Stimulated activated CD4-positive, alpha-beta T cell treated with anti-CD3 and anti-CD28 coated beads, TNF-alpha, amount 100 ng/mL, for 24 hours (primary cell): ENCODE measurements around the gene PITPNM1.
"Not testable (repeated sequence)": the region's sequence is repeated elsewhere in the genome, so short reads cannot be mapped to it uniquely, and the experiment has no call there.

Experiments used
- DNase-seq, 3 experiments: peaks; one replicate each; pipeline ENCODE4 v3.0.0-alpha.2; 2020; ENCODE audit warnings: low read depth in 3 of 3

The PITPNM1 gene

GRCh38 chr11:67466367-67466766, 38.8 kb downstream of the PITPNM1 start:
- DNase-seq: no peak

- DNase-seq: not testable (repeated sequence)
These were observed 39.6 kb downstream of the PITPNM1 start for GRCh38 chr11:67465530-67465929.

GRCh38 chr11:67465189-67465510, 40.0 kb downstream of the PITPNM1 start:
- no peak for DNase-seq

GRCh38 chr11:67464411-67465188, 40.6 kb downstream of the PITPNM1 start:
- DNase-seq: peak; percentile 83 to 91 (median 84)

GRCh38 chr11:67463680-67464410, 41.3 kb downstream of the PITPNM1 start:
- DNase-seq: no peak

GRCh38 chr11:67463186-67463585, 42.0 kb downstream of the PITPNM1 start:
- DNase-seq: no peak

GRCh38 chr11:67458266-67458665, 46.9 kb downstream of the PITPNM1 start:
- no peak for DNase-seq

GRCh38 chr11:67457453-67457852, 47.7 kb downstream of the PITPNM1 start:
- DNase-seq: no peak

GRCh38 chr11:67456068-67456705, 49.0 kb downstream of the PITPNM1 start:
- DNase-seq: no peak

GRCh38 chr11:67455054-67455453, 50.1 kb downstream of the PITPNM1 start, which contains the start of gene CABP4:
TSS of gene CABP4 (plus strand) at chr11:67455354. CDS start at chr11:67455424, 70 bp downstream.
- no peak for DNase-seq

- no peak for DNase-seq
These were observed 51.1 kb downstream of the PITPNM1 start for GRCh38 chr11:67453816-67454732.

- no peak for DNase-seq
These were observed 52.8 kb downstream of the PITPNM1 start, which contains the start of gene GPR152 for GRCh38 chr11:67452141-67452952. TSS of gene GPR152 (minus strand) at chr11:67452729. CDS start at chr11:67452724, 5 bp downstream.

GRCh38 chr11:67451658-67451976, 53.5 kb downstream of the PITPNM1 start:
- DNase-seq: no peak

- no peak for DNase-seq
These were observed 54.1 kb downstream of the PITPNM1 start for GRCh38 chr11:67450796-67451657.

- no peak for DNase-seq
These were observed 55.9 kb downstream of the PITPNM1 start for GRCh38 chr11:67449116-67449844.

GRCh38 chr11:67448220-67448609, 56.9 kb downstream of the PITPNM1 start:
- DNase-seq: no peak

- no peak for DNase-seq
These were observed 59.6 kb downstream of the PITPNM1 start for GRCh38 chr11:67445515-67445914.

- no peak for DNase-seq
These were observed 62.4 kb downstream of the PITPNM1 start for GRCh38 chr11:67442504-67443404.
